ENCODE measurements around the gene RAB28. TPM values are rescaled to one million over a fixed set of nuclear protein-coding genes. Genes with fewer than 3 reads are reported as not detected.

RAB28 gene
- total and polyA plus RNA-seq, 2 of the 8 experiments (the other 6 are each of a cell fraction or from before 2014, with no cell fraction given) = 16.0 to 18.7 TPM

GRCh38 chr4:13509442-13509841 is 25.3 kb upstream of the RAB28 start:
- DNase-seq (ENCODE audit: low read depth in 1 of 2, low spot score in 2 of 2) (no peak), FAIRE-seq (no peak)
- Histone ChIP-seq H3K27ac (ENCODE audit: low read depth, low read length) (no peak overlapping the region), H2BK15ac (ENCODE audit: low read length) (no peak overlapping the region), H3K36me3 (ENCODE audit: control insufficient read depth in 2 of 4, insufficient read depth in 4 of 4, low read length in 3 of 4) (no peaks in the 10 kb centered on the region), H2BK12ac (ENCODE audit: low read depth, low read length) (0 out of 2 replicates have a peak overlapping the region, but pooled peaks have one; percentile 18), H3K9ac (replicated peaks in 1 of 4; ENCODE audit: extremely low read depth in 1 of 4, low read depth in 3 of 4, low read length in 3 of 4) (no peak overlapping the region), H4K20me1 (replicated peaks in 1 of 2; ENCODE audit: control insufficient read depth in 1 of 2, insufficient read depth in 2 of 2, low read length in 2 of 2) (no peaks in the 10 kb centered on the region), H3K4me3 (ENCODE audit: extremely low read depth in 1 of 4, insufficient read depth in 2 of 4, low read depth in 3 of 4, low read length in 4 of 4) (no peak overlapping the region), H3K79me1 (ENCODE audit: low read depth, low read length) (no peaks in the 10 kb centered on the region), H3K27me3 (replicated peaks in 1 of 4; ENCODE audit: control insufficient read depth in 3 of 4, extremely low read depth in 1 of 4, insufficient read depth in 3 of 4, low read length in 3 of 4) (no peaks in the 10 kb centered on the region), H4K5ac (ENCODE audit: insufficient read length, low read depth, low read length) (no peak overlapping the region), H3K4ac (replicated peaks; ENCODE audit: insufficient read length, low read depth, low read length) (no peak overlapping the region), H3K79me2 (ENCODE audit: control insufficient read depth in 1 of 2, insufficient read depth in 2 of 2, low read length in 2 of 2) (no peaks in the 10 kb centered on the region), H3K23me2 (ENCODE audit: low read depth, low read length) (no peaks in the 10 kb centered on the region), H2BK120ac (replicated peaks; ENCODE audit: low read depth, low read length) (no peak overlapping the region), H3K14ac (ENCODE audit: insufficient read length) (no peak overlapping the region), H4K91ac (replicated peaks; ENCODE audit: insufficient read length, low read length) (no peak overlapping the region), H2AK5ac (ENCODE audit: low read depth, low read length) (no peak overlapping the region), H3K18ac (ENCODE audit: extremely low read depth, low read length) (no peak overlapping the region), H2BK5ac (ENCODE audit: low read depth, low read length) (no peak overlapping the region; the same call in 1 of the 2 replicates), H3K4me2 (ENCODE audit: insufficient read depth in 1 of 2, low read depth in 2 of 2, low read length in 2 of 2) (no peak overlapping the region; a peak in 1 of 4 replicates), H3K23ac (ENCODE audit: insufficient read length) (no peak overlapping the region), H3K4me1 (replicated peaks in 1 of 4; ENCODE audit: control insufficient read depth in 3 of 4, insufficient read depth in 4 of 4, low read length in 3 of 4) (peaks cover 0 to 8% (median 4%) of the 10 kb centered on the region in 4 experiments; a peak in 4 of 7 replicates), H4K8ac (ENCODE audit: extremely low read depth, insufficient read depth, low read length) (no peak overlapping the region), H2BK20ac (ENCODE audit: low read length) (no peak overlapping the region), H3K9me3 (ENCODE audit: insufficient read depth in 2 of 2, low read depth in 1 of 2, low read length in 1 of 2) (peaks cover 0 to 5% of the 10 kb centered on the region in 2 experiments; a peak in 1 of 4 replicates), H2AFZ (ENCODE audit: low read length) (no peak overlapping the region), H3K56ac (replicated peaks; ENCODE audit: insufficient read length, low read depth, low read length) (no peak overlapping the region)
- CTCF ChIA-PET (ENCODE audit: partially characterized antibody) = no interaction called here
- TF ChIP-seq NANOG (IDR thresholded peaks at IDR 0.05; ENCODE audit: insufficient read depth, low read depth, low read length, poor library complexity, severe bottlenecking) = peak; percentile 8
- no peak for TF ChIP-seq BACH1 (IDR thresholded peaks at IDR 0.05; ENCODE audit: low read length)
- 67% methylated on average over 1 of the region's 1 CpG; no CpG with 5 or more reads in 1 of the 2 experiments for WGBS, 2 experiments (ENCODE audit: extremely low coverage in 1 of 2, insufficient coverage in 1 of 2, insufficient read length in 1 of 2, insufficient replicate concordance in 2 of 2, low coverage in 1 of 2, low lambda C conversion rate in 2 of 2, missing lambda C conversion rate in 1 of 2)
- POLR2A ChIA-PET (ENCODE audit: partially characterized antibody) = interaction anchor here (1.0 to 1.2 kb wide), 2 partner anchors 25 kb away, joined by 3 to 4 read pairs; no protein-coding TSS in a partner anchor

Data from H1 (cell line).